Measurements from ENCODE around the gene SMYD3.
"Not testable (repeated sequence)": the region's sequence is repeated elsewhere in the genome, so short reads cannot be mapped to it uniquely, and the experiment has no call there.

Gene SMYD3

GRCh38 chr1:245715970-245716369, 791.1 kb downstream of the SMYD3 start:
- DNase-seq (ENCODE audit: low spot score), result no peak

- no peak for DNase-seq (ENCODE audit: low spot score)
These were observed 791.8 kb downstream of the SMYD3 start for GRCh38 chr1:245715291-245715701.

DNA sequence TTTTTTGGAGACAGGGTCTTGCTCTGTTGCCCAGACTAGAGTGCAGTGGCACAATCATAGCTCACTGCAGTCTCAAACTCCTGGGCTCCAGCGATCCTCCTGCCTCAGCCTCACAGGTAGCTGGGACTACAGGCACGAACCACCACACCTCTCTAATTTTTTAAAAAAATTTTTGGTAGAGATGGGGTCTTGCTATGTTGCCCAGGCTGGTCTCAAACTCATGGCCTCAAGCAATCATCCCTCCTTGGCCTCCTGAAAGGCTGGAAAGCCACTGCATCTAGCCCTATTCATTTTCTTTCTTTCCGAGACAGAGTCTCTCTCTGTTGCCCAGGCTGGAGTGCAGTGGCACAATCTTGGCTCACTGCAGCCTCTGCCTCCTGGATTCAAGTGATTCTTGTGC, 793.1 kb downstream of the SMYD3 start:
- DNase-seq (ENCODE audit: low spot score), result not testable (repeated sequence)

DNA sequence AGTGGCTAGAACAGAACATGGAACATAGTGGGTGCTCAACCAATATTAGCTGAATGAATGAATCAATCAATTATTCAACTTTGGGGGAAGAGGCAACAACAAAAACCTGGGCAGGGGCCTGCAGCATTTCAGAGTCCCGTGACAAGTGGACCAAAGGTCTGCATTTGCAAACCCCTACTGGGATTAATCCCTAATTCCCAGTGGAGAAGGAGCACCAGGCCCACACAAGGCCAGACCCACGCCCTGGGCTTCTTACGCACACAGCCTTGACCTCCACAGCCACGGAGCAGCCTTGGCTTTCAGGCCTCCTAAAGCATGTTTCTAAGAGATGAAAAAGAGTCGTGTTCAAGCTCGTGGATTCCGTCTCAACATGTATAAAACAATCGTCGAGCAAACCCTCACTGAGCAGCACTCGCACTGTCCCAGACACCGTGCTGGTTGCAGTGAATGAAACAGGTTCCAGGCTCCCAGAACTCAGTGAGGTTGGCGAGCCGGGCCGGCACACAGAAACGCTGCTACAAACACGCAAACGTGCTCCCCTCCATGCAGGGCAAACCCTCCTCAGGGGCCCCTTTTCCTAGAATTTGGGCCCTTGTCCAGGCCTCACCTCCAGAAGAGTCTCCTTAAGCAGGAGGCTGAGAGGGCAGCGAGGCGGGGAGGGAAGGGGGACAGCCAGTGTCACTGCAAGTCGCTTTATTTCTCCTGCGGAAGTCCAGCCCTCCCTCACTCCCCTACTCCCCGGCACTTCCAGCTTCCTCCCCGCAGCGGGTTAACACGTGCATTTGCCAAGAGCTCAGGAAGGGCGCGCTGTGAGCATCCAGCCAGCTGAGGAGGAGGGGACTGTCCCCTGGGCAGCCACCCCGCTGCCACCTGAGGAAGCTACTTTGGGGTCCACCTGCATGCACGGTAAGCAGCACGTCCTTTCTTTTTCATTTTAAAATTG, 795.8 kb downstream of the SMYD3 start:
- DNase-seq (ENCODE audit: low spot score), result no peak

GRCh38 chr1:245707941-245708340, 799.1 kb downstream of the SMYD3 start:
- DNase-seq (ENCODE audit: low spot score), result no peak

GRCh38 chr1:245704765-245705164, 802.3 kb downstream of the SMYD3 start:
- DNase-seq (ENCODE audit: low spot score), result no peak

DNA sequence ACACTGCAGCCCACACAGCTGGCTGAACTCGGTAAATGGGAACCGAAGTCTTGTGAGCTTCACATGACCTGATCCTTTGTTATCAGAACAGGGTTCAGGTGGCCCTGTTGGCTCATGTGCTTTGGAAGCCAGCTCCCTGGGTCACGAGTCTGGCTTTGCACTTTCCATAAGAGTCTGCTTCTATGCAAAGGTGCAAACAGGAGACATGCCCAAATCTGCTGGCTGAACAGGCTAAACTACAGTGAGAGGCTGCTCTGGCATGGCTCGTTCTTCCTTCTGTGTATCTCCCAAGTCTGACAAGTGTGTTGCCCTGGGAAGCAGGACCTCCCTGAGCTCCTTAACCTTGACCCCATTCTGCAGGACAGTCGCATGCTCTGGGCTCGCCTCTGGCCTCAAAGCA, 802.7 kb downstream of the SMYD3 start:
- DNase-seq (ENCODE audit: low spot score), result no peak

DNA sequence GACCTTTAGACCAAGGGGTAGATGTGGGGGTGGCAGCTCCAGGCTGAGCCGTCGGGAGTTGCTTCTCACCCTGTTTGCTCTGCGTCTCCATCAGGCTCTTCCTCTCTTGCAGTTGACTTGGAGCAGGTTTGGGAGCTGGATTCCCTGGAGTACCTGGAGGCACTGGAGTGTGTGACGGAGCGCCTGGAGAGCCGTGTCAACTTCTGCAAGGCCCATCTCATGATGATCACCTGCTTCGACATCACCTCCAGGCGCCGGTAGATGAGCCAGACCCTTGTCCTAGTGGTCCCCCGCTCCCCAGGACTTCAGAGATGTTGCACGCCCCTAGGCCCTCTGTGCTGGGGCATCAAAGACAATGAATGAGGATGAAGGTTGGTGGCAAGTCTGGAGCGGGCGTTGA, 804.7 kb downstream of the SMYD3 start:
- DNase-seq (ENCODE audit: low spot score), result no peak

DNA sequence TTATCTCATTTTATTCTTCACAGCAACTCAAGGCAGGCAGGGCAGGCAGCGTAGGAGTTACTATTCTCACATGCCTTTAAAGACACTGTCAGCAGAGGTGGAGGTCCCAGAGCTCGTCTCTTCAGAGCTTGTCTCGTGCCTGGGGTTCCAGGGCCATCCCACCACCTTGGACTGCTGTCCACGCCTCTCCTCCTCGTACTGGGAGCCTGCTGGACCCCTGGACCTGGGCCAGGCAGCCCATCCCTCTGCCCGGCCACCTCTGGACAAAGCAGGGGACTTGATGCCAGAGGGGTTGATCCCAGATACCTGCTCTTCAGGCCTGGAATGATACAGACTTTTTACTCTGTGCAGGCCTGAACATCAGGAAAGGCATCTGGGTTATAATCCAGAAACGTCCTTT, 805.4 kb downstream of the SMYD3 start:
- DNase-seq (ENCODE audit: low spot score), result no peak

DNA sequence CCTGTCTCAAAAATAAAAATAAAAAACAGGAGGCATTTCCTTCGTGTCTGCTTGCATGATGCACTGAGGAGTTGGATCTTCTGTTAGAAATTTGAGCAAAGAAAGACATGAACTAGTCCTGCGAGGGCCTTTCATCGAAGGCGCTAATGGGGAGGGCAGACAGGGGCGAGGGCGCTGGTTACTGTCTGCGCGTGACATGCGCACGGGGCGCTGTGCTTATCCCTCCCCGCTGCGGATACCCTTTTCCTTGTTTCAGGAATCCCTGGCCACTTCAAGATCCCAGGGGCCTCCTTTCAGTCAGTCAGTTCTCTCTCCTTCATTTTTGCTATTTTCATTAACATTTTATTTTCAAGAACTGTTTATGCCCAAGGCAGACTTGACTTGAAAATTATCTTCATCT, 806.4 kb downstream of the SMYD3 start:
- no peak for DNase-seq (ENCODE audit: low spot score)
